Gastroesophageal sphincter (tissue), 4 donors: Measurements from ENCODE around the gene KCTD14. TPM values are rescaled to one million over a fixed set of nuclear protein-coding genes. Genes with fewer than 3 reads are reported as not detected.

Experiments
- ATAC-seq: fragments of 150-250 bp; one replicate; pipeline ENCODE4 v1.9.1; 2016; ENCODE audit warnings: mild to moderate bottlenecking, moderate library complexity
- H3K27ac ChIP-seq, 4 donors: fragments of 200-600 bp; sonication (generic) in 3 of 4; 1 replicate in 3 of 4; 2 replicates in 1 of 4; pipeline ENCODE4 v1.5.1; 2016 to 2019
- H3K27me3 ChIP-seq: fragments of 200-600 bp; sonication (generic); one replicate; pipeline ENCODE4 v1.5.1; 2019
- H3K36me3 ChIP-seq, 2 donors: fragments of 200-600 bp; sonication (generic); one replicate each; pipeline ENCODE4 v1.5.1; 2019; ENCODE audit warnings: control low read depth in 1 of 2
- H3K4me1 ChIP-seq, 3 donors: fragments of 200-600 bp; sonication (generic); 1 replicate in 2 of 3; 2 replicates in 1 of 3; pipeline ENCODE4 v1.5.1; 2016 to 2019; ENCODE audit warnings: control low read depth in 2 of 3
- H3K4me3 ChIP-seq, 2 donors: fragments of 200-600 bp; sonication (generic); one replicate each; pipeline ENCODE4 v1.5.1; 2019; ENCODE audit warnings: mild to moderate bottlenecking in 1 of 2, moderate library complexity in 1 of 2
- H3K9me3 ChIP-seq, 3 donors: fragments of 200-600 bp; sonication (generic); one replicate each; pipeline ENCODE4 v1.5.1; 2017 to 2019; ENCODE audit warnings: control low read depth in 2 of 3
- CTCF ChIP-seq, 4 experiments: fragments of 200-600 bp in 2 of 4; fragments of 450-650 bp in 2 of 4; sonication (generic) in 1 of 4; IDR thresholded peaks; one replicate each; pipeline ENCODE4 v1.5.1; 2017 to 2019; ENCODE audit warnings: antibody characterized with exemption in 4 of 4, mild to moderate bottlenecking in 2 of 4, moderate library complexity in 2 of 4
- EP300 ChIP-seq: sonication (generic); formaldehyde crosslinking; IDR thresholded peaks from one replicate; pipeline ENCODE4 v1.6.1; 2017; ENCODE audit warnings: antibody characterized with exemption, mild to moderate bottlenecking
- POLR2A ChIP-seq, 2 donors: fragments of 450-650 bp; IDR thresholded peaks; one replicate each; pipeline ENCODE4 v1.6.1; 2017; ENCODE audit warnings: antibody characterized with exemption in 2 of 2, mild to moderate bottlenecking in 2 of 2, moderate library complexity in 1 of 2
- POLR2AphosphoS5 ChIP-seq: sonication (generic); formaldehyde crosslinking; IDR thresholded peaks from one replicate; pipeline ENCODE4 v1.6.1; 2017; ENCODE audit warnings: antibody characterized with exemption
- WGBS, 2 donors: methylation state at CpG; one replicate each; pipeline ENCODE4 v1.1.5; 2018; ENCODE audit warnings: low coverage in 1 of 2; 5-methylcytosine and 5-hydroxymethylcytosine counted together
- total RNA-seq, 4 donors: library from RNA; depleted of rRNA; stranded (reverse); fragments of >200 nt; gene quantifications; one replicate each; pipeline ENCODE4 v1.1.0, GENCODE V29; 2016

Gene KCTD14
- total RNA-seq, 4 donors from 2014 or later, result 0.58 to 2.3 (median 1.4) TPM

GRCh38 chr11:78069465-78069864, 46.4 kb upstream of the KCTD14 start:
- H3K36me3 ChIP-seq, result peaks cover 0 to 57% of the 10 kb centered on the region in 2 donors
- 38 to 51% methylated on average over 2 of the region's 2 CpGs for WGBS, 2 donors

GRCh38 chr11:78067704-78068103, 44.6 kb upstream of the KCTD14 start:
- Histone ChIP-seq H3K27me3 (no peaks in the 10 kb centered on the region), H3K27ac (no peak overlapping the region), H3K4me3 (no peak overlapping the region), H3K36me3 (peaks cover 0 to 56% of the 10 kb centered on the region in 2 donors), H3K9me3 (no peaks in the 10 kb centered on the region), H3K4me1 (peaks cover 0 to 6% (median 0%) of the 10 kb centered on the region in 3 donors)
- 79 to 94% methylated on average over 3 of the region's 4 CpGs for WGBS, 2 donors
- no peak for ATAC-seq
- no peak for TF ChIP-seq EP300
- TF ChIP-seq POLR2A (IDR thresholded peaks at IDR 0.05), result no peak
- no peak for TF ChIP-seq POLR2AphosphoS5
- TF ChIP-seq CTCF (IDR thresholded peaks at IDR 0.05), result no peak

More at GRCh38 chr11:78069465-78069864, 46.4 kb upstream of the KCTD14 start:
- Histone ChIP-seq H3K27ac (no peak overlapping the region), H3K4me3 (no peak overlapping the region), H3K9me3 (no peaks in the 10 kb centered on the region), H3K27me3 (no peaks in the 10 kb centered on the region), H3K4me1 (peaks cover 0 to 6% (median 0%) of the 10 kb centered on the region in 3 donors)
- ATAC-seq, result no peak
- TF ChIP-seq POLR2A (IDR thresholded peaks at IDR 0.05), result no peak
- no peak for TF ChIP-seq CTCF (IDR thresholded peaks at IDR 0.05)
- TF ChIP-seq POLR2AphosphoS5, result no peak
- TF ChIP-seq EP300, result no peak

- H3K36me3 ChIP-seq, result peaks cover 0 to 45% of the 10 kb centered on the region in 2 donors
- peaks cover 0 to 11% (median 0%) of the 10 kb centered on the region in 3 donors for H3K4me1 ChIP-seq
- TF ChIP-seq POLR2AphosphoS5, result no peak
- TF ChIP-seq EP300, result no peak
- no peak for TF ChIP-seq POLR2A (IDR thresholded peaks at IDR 0.05)
- no peak for TF ChIP-seq CTCF (IDR thresholded peaks at IDR 0.05)
- no peak for ATAC-seq
- H3K27me3 ChIP-seq, result no peaks in the 10 kb centered on the region
- H3K4me3 ChIP-seq, result no peak overlapping the region
- H3K27ac ChIP-seq, result no peak overlapping the region
- H3K9me3 ChIP-seq, result no peaks in the 10 kb centered on the region
- WGBS, 2 donors, result 70 to 86% methylated on average over 2 of the region's 2 CpGs
Observed at GRCh38 chr11:78066471-78066870, 43.4 kb upstream of the KCTD14 start.

GRCh38 chr11:78065203-78065602, 42.1 kb upstream of the KCTD14 start:
- WGBS, 2 donors, result 86 to 89% methylated on average over 1 to 2 of the region's 2 CpGs
- TF ChIP-seq POLR2A (IDR thresholded peaks at IDR 0.05) (no peak), POLR2AphosphoS5 (no peak), CTCF (IDR thresholded peaks at IDR 0.05) (no peak), EP300 (no peak)
- Histone ChIP-seq H3K4me3 (no peak overlapping the region), H3K27me3 (no peaks in the 10 kb centered on the region), H3K9me3 (no peaks in the 10 kb centered on the region), H3K27ac (no peak overlapping the region), H3K36me3 (peaks cover 0 to 32% of the 10 kb centered on the region in 2 donors), H3K4me1 (peaks cover 0 to 19% (median 0%) of the 10 kb centered on the region in 3 donors)
- no peak for ATAC-seq

- no peak for ATAC-seq
- H3K36me3 ChIP-seq, result peaks cover 0 to 16% of the 10 kb centered on the region in 2 donors
- no peaks in the 10 kb centered on the region for H3K9me3 ChIP-seq
- no peak for TF ChIP-seq EP300
- no peak for TF ChIP-seq POLR2A (IDR thresholded peaks at IDR 0.05)
- TF ChIP-seq CTCF (IDR thresholded peaks at IDR 0.05), result no peak
- TF ChIP-seq POLR2AphosphoS5, result peak; percentile 10
- peaks cover 0 to 13% (median 0%) of the 10 kb centered on the region in 3 donors for H3K4me1 ChIP-seq
- 100% methylated on average over 2 to 5 of the region's 14 CpGs for WGBS, 2 donors
- H3K4me3 ChIP-seq, result no peak within 1 kb of the TSS
- no peaks in the 10 kb centered on the region for H3K27me3 ChIP-seq
- H3K27ac ChIP-seq, result no peak within 1 kb of the TSS
Observed at GRCh38 chr11:78063440-78064181, 40.5 kb upstream of the KCTD14 start, which contains the start of gene THRSP. THRSP (plus strand) TSS chr11:78063861; CDS start chr11:78063882, 21 bp downstream.
